HCT116 (cell line): ENCODE measurements around the gene RAPGEF2. TPM values are rescaled to one million over a fixed set of nuclear protein-coding genes. Genes with fewer than 3 reads are reported as not detected.

ENCODE experiments used
- ATAC-seq: fragments of 200-7000 bp; cut with Tn5 transposase; 2 replicates; pipeline ENCODE4 v1.9.1; 2020; ENCODE audit warnings: mild to moderate bottlenecking, moderate library complexity
- BruUV-seq: library from RNA; stranded (reverse); fragments of 400-500 nt; replicated peaks from 2 replicates; lab custom pipeline; 2021; lab: Mats Ljungman, UMichigan
- CTCF ChIA-PET: fragments of 300-600 bp; sonication (Branson Sonifier 250); formaldehyde crosslinking; loops from one replicate; lab custom pipeline; 2021; ENCODE audit warnings: antibody characterized with exemption; lab: Charles Lee
- POLR2A ChIA-PET: fragments of 300-600, 350-600 bp; sonication (Branson Sonifier 250); formaldehyde crosslinking; loops from one replicate; lab custom pipeline; 2021; ENCODE audit warnings: antibody characterized with exemption; lab: Charles Lee
- RAD21 ChIA-PET, 2 experiments: fragments of 300-600 bp; sonication (Branson Sonifier 250); formaldehyde crosslinking; loops; one replicate each; lab custom pipeline; 2023; ENCODE audit warnings: low total read pairs in 2 of 2; ENCODE audit not compliant: uncharacterized antibody in 2 of 2, unreplicated experiment in 2 of 2, low non-redundant PET in 1 of 2; lab: Charles Lee
- DNase-seq: peaks from one replicate; pipeline ENCODE4 v3.0.0-alpha.2; 2010; ENCODE audit warnings: low read depth, low spot score
- H2AFZ ChIP-seq: fragments of 200-600 bp; shearing (Covaris generic), sonication (generic); 2 replicates; pipeline ENCODE4 v1.6.1; 2017; ENCODE audit warnings: low read depth, mixed run types, mixed read lengths, antibody characterized with exemption, low read length; ENCODE audit not compliant: poor library complexity, severe bottlenecking
- H3K27ac ChIP-seq: 2 replicates; pipeline ENCODE4 v1.5.1; 2012; ENCODE audit warnings: low read depth, low read length
- H3K27me3 ChIP-seq: fragments of 200-600 bp; sonication (generic); 2 replicates; pipeline ENCODE4 v1.6.1; 2016; ENCODE audit warnings: mixed run types, low read length, mixed read lengths; ENCODE audit not compliant: insufficient read depth
- H3K36me3 ChIP-seq, 2 experiments: fragments of 200-500 bp in 1 of 2; fragments of 200-600 bp in 1 of 2; sonication (Bioruptor generic) in 1 of 2; sonication (generic) in 1 of 2; 2 replicates each; pipeline versions ENCODE4 v1.5.1 to v1.6.1; 2014 to 2016; ENCODE audit warnings: low read length in 2 of 2, inconsistent platforms in 1 of 2, mixed read lengths in 1 of 2, mixed run types in 1 of 2; ENCODE audit not compliant: insufficient read depth in 2 of 2, control insufficient read depth in 1 of 2
- H3K4me1 ChIP-seq, 2 experiments: fragments of 200-600 bp in 1 of 2; sonication (generic) in 1 of 2; 2 replicates each; pipeline versions ENCODE4 v1.5.1 to v1.6.1; 2012 to 2017; ENCODE audit warnings: low read length in 2 of 2, inconsistent platforms in 1 of 2, mild to moderate bottlenecking in 1 of 2, mixed read lengths in 1 of 2, mixed run types in 1 of 2, moderate library complexity in 1 of 2; ENCODE audit not compliant: insufficient read depth in 2 of 2, control insufficient read depth in 1 of 2
- H3K4me2 ChIP-seq: fragments of 200-600 bp; sonication (generic); 2 replicates; pipeline ENCODE4 v1.6.1; 2017; ENCODE audit warnings: mixed run types, low read length, mixed read lengths
- H3K4me3 ChIP-seq, 2 experiments: fragments of 200-600 bp in 1 of 2; sonication (generic) in 1 of 2; replicated peaks in 1 of 2; 2 replicates each; pipeline ENCODE4 v1.5.1; 2011 to 2016; ENCODE audit warnings: low read length in 2 of 2, control low read depth in 1 of 2, low read depth in 1 of 2, mild to moderate bottlenecking in 1 of 2, mixed read lengths in 1 of 2, mixed run types in 1 of 2
- H3K79me2 ChIP-seq: fragments of 200-600 bp; sonication (generic); 2 replicates; pipeline ENCODE4 v1.6.1; 2017; ENCODE audit warnings: mild to moderate bottlenecking, mixed run types, low read length, moderate library complexity, mixed read lengths; ENCODE audit not compliant: insufficient read depth
- H3K9ac ChIP-seq: fragments of 200-600 bp; sonication (generic); 2 replicates; pipeline ENCODE4 v1.6.1; 2016; ENCODE audit warnings: low read length, mixed read lengths
- H3K9me2 ChIP-seq: fragments of 200-600 bp; sonication (generic), shearing (Covaris generic); 2 replicates; pipeline ENCODE4 v1.6.1; 2017; ENCODE audit warnings: mixed run types, mild to moderate bottlenecking, moderate library complexity; ENCODE audit not compliant: insufficient read depth
- H3K9me3 ChIP-seq, 2 experiments: fragments of 200-500 bp in 1 of 2; fragments of 200-600 bp in 1 of 2; sonication (Bioruptor generic) in 1 of 2; sonication (generic) in 1 of 2; 2 replicates each; pipeline ENCODE4 v1.6.1; 2014 to 2017; ENCODE audit warnings: low read length in 2 of 2, mixed read lengths in 2 of 2, inconsistent platforms in 1 of 2, low read depth in 1 of 2, mild to moderate bottlenecking in 1 of 2, mixed run types in 1 of 2, moderate library complexity in 1 of 2; ENCODE audit not compliant: control insufficient read depth in 1 of 2, insufficient read depth in 1 of 2
- H4K20me1 ChIP-seq: fragments of 200-600 bp; sonication (generic), shearing (Covaris generic); 2 replicates; pipeline ENCODE4 v1.6.1; 2017; ENCODE audit warnings: mixed run types, mild to moderate bottlenecking, moderate library complexity; ENCODE audit not compliant: insufficient read depth
- CEBPB ChIP-seq: IDR thresholded peaks from 2 replicates; pipeline ENCODE4 v1.6.1; 2012; ENCODE audit warnings: low read depth
- ELF1 ChIP-seq: IDR thresholded peaks from 2 replicates; pipeline ENCODE4 v1.6.1; 2012; ENCODE audit warnings: low read depth, borderline replicate concordance
- EZH2 ChIP-seq: fragments of 200-600 bp; sonication (generic); IDR thresholded peaks from 2 replicates; pipeline ENCODE4 v1.6.1; 2017; ENCODE audit warnings: antibody characterized with exemption, mixed run types
- JUND ChIP-seq: IDR thresholded peaks from 2 replicates; pipeline ENCODE4 v1.6.1; 2012
- POLR2A ChIP-seq: IDR thresholded peaks from 2 replicates; pipeline ENCODE4 v1.7.0; 2011; ENCODE audit warnings: borderline replicate concordance; ENCODE audit not compliant: insufficient read depth, insufficient read length; ENCODE audit errors: extremely low read depth
- POLR2AphosphoS5 ChIP-seq: IDR thresholded peaks from 2 replicates; pipeline ENCODE4 v1.6.1; 2011; ENCODE audit warnings: mild to moderate bottlenecking, low read depth, low read length, moderate library complexity
- SIN3A ChIP-seq: IDR thresholded peaks from 2 replicates; pipeline ENCODE4 v1.6.1; 2012; ENCODE audit warnings: low read depth
- SP1 ChIP-seq: IDR thresholded peaks from 2 replicates; pipeline ENCODE4 v1.6.1; 2012; ENCODE audit warnings: low read depth
- SRF ChIP-seq: IDR thresholded peaks from 2 replicates; pipeline ENCODE4 v1.6.1; 2012; ENCODE audit warnings: low read depth
- TCF7L2 ChIP-seq: IDR thresholded peaks from 2 replicates; pipeline ENCODE4 v1.7.0; 2011; ENCODE audit warnings: borderline replicate concordance, inconsistent platforms; ENCODE audit not compliant: insufficient read depth, insufficient read length; ENCODE audit errors: extremely low read depth
- YY1 ChIP-seq: IDR thresholded peaks from 2 replicates; pipeline ENCODE4 v1.6.1; 2011; ENCODE audit warnings: low read length, low read depth, moderate library complexity, mild to moderate bottlenecking; ENCODE audit not compliant: insufficient replicate concordance; ENCODE audit errors: extremely low read depth
- ZFX ChIP-seq: fragments of 450-650 bp; IDR thresholded peaks from 2 replicates; pipeline ENCODE4 v1.6.1; 2017
- intact Hi-C: fragments of 100-400 bp; cut with micrococcal nuclease; formaldehyde crosslinking; loops from 2 replicates; pipeline ENCODE4 v1.10.0; 2022
- total RNA-seq: library from RNA; stranded (reverse); gene quantifications from one replicate; pipeline ENCODE4 v1.2.1, GENCODE V29; 2021; ENCODE audit not compliant: unreplicated experiment
- TF ChIP-seq, protein P1 (sequence below): IDR thresholded peaks from 2 replicates; pipeline ENCODE4 v1.6.1; 2012; ENCODE audit warnings: low read depth
- TF ChIP-seq, protein P2 (sequence below): IDR thresholded peaks from 2 replicates; pipeline ENCODE4 v1.6.1; 2012
- TF ChIP-seq, protein P3 (sequence below), 3 experiments: fragments of 200-600 bp in 1 of 3; sonication (generic) in 1 of 3; IDR thresholded peaks in 2 of 3; conservative IDR thresholded peaks in 1 of 3; 2 replicates each; pipeline ENCODE4 v1.5.1; 2012 to 2017; ENCODE audit warnings: low read depth in 2 of 3, low read length in 2 of 3, antibody characterized with exemption in 1 of 3, borderline replicate concordance in 1 of 3, control low read depth in 1 of 3, mild to moderate bottlenecking in 1 of 3, mixed read lengths in 1 of 3, mixed run types in 1 of 3, moderate library complexity in 1 of 3; ENCODE audit not compliant: insufficient read depth in 1 of 3

The RAPGEF2 gene
- total RNA-seq, 1 experiment from 2014 or later, result 21.2 TPM

DNA sequence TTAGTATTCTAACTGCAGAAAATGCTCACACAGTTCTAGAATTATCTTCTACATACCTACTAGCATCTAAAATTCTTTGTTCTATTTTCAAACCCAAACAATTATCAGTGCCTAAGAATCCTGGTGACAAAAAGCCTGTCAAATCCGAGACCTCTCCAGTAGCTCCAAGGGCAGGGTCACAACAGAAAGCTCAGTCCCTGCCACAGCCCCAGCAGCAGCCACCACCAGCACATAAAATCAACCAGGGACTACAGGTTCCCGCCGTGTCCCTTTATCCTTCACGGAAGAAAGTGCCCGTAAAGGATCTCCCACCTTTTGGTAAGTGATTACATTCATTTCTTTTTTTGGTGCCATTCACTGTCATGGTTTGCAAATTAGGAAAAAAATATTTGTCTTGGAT lies 243.8 kb downstream of the RAPGEF2 start (continued):
- TF ChIP-seq, protein P1, sequence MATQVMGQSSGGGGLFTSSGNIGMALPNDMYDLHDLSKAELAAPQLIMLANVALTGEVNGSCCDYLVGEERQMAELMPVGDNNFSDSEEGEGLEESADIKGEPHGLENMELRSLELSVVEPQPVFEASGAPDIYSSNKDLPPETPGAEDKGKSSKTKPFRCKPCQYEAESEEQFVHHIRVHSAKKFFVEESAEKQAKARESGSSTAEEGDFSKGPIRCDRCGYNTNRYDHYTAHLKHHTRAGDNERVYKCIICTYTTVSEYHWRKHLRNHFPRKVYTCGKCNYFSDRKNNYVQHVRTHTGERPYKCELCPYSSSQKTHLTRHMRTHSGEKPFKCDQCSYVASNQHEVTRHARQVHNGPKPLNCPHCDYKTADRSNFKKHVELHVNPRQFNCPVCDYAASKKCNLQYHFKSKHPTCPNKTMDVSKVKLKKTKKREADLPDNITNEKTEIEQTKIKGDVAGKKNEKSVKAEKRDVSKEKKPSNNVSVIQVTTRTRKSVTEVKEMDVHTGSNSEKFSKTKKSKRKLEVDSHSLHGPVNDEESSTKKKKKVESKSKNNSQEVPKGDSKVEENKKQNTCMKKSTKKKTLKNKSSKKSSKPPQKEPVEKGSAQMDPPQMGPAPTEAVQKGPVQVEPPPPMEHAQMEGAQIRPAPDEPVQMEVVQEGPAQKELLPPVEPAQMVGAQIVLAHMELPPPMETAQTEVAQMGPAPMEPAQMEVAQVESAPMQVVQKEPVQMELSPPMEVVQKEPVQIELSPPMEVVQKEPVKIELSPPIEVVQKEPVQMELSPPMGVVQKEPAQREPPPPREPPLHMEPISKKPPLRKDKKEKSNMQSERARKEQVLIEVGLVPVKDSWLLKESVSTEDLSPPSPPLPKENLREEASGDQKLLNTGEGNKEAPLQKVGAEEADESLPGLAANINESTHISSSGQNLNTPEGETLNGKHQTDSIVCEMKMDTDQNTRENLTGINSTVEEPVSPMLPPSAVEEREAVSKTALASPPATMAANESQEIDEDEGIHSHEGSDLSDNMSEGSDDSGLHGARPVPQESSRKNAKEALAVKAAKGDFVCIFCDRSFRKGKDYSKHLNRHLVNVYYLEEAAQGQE, result no peak
- TF ChIP-seq POLR2AphosphoS5 (no peak), TCF7L2 (no peak), ZFX (no peak), SP1 (no peak), YY1 (no peak), SIN3A (no peak)

DNA sequence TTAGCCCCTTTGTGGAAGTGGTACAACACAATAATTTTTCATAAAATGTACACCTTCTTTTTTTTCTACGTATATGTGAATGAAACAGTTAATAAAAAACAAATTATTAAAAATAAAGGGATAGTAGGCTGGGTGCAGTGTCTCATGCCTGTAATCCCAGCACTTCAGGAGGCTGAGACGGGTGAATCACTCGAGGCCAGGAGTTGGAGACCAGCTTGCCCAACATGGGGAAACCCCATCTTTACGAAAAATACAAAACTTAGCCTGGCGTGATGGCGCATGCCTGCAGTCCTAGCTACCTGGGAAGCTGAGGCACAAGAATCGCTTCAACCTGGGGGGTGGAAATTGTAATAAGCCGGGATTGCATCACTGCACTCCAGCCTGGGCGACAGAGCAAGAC lies 244.9 kb downstream of the RAPGEF2 start:
- H3K9me3 ChIP-seq, result no peaks in the 10 kb centered on the region
- H3K27ac ChIP-seq, result no peak overlapping the region
- DNase-seq (no peak), ATAC-seq (no peak)
- no peaks in the 10 kb centered on the region for H4K20me1 ChIP-seq
- no peak overlapping the region for H2AFZ ChIP-seq
- no peaks in the 10 kb centered on the region for H3K4me1 ChIP-seq
- no peak for TF ChIP-seq CEBPB
- no peak for TF ChIP-seq JUND
- no peak for TF ChIP-seq EZH2
- TF ChIP-seq POLR2A, result no peak
- TF ChIP-seq, protein P2, sequence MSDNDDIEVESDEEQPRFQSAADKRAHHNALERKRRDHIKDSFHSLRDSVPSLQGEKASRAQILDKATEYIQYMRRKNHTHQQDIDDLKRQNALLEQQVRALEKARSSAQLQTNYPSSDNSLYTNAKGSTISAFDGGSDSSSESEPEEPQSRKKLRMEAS, result no peak
- TF ChIP-seq, protein P3, sequence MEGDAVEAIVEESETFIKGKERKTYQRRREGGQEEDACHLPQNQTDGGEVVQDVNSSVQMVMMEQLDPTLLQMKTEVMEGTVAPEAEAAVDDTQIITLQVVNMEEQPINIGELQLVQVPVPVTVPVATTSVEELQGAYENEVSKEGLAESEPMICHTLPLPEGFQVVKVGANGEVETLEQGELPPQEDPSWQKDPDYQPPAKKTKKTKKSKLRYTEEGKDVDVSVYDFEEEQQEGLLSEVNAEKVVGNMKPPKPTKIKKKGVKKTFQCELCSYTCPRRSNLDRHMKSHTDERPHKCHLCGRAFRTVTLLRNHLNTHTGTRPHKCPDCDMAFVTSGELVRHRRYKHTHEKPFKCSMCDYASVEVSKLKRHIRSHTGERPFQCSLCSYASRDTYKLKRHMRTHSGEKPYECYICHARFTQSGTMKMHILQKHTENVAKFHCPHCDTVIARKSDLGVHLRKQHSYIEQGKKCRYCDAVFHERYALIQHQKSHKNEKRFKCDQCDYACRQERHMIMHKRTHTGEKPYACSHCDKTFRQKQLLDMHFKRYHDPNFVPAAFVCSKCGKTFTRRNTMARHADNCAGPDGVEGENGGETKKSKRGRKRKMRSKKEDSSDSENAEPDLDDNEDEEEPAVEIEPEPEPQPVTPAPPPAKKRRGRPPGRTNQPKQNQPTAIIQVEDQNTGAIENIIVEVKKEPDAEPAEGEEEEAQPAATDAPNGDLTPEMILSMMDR (IDR thresholded peaks at IDR 0.05 in 2 of 3, conservative IDR thresholded peaks at IDR 0.05 in 1 of 3; ENCODE audit: borderline replicate concordance in 1 of 3, insufficient read depth in 1 of 3, low read depth in 2 of 3, low read length in 2 of 3), result no peak
- no peak for TF ChIP-seq SIN3A
- no peak for TF ChIP-seq ELF1
- TF ChIP-seq SRF, result no peak
- 0 out of 4 replicates have a peak, but pooled peaks cover 0 to 3% of the 10 kb centered on the region in 2 experiments for H3K36me3 ChIP-seq
- intact Hi-C loops, result no loop called here
- no peaks in the 10 kb centered on the region for H3K9me2 ChIP-seq
- H3K4me3 ChIP-seq, result no peak overlapping the region
- H3K27me3 ChIP-seq, result no peaks in the 10 kb centered on the region
- H3K4me2 ChIP-seq, result no peak overlapping the region
- ChIA-PET POLR2A (no interaction called here), CTCF (no interaction called here), RAD21 (no interaction called here)
- no peak overlapping the region for H3K9ac ChIP-seq
- no TSS peak for BruUV-seq
- no peaks in the 10 kb centered on the region for H3K79me2 ChIP-seq
